Activated T-helper 1 cell treated with anti-CD3 and anti-CD28 coated beads, Interleukin-12 subunit alpha, Interleukin-12 subunit beta, Interleukin-2, Interleukin-4 antibody, amounts not matched to agents 30 ng/mL and 10 ng/mL and 1 ng/mL, durations not matched to agents 14 hours and 24 hours and 36 hours (primary cell): ENCODE measurements around the gene TRABD2B. TPM values are rescaled to one million over a fixed set of nuclear protein-coding genes. Genes with fewer than 3 reads are reported as not detected.

Source experiments
- DNase-seq: peaks from one replicate; pipeline ENCODE4 v3.0.0; 2021; ENCODE audit warnings: low spot score
- H3K27ac Mint-ChIP-seq: one replicate; pipeline ENCODE4 v1.8.0; 2021; ENCODE audit warnings: mild to moderate bottlenecking, mixed read lengths
- H3K27me3 Mint-ChIP-seq: one replicate; pipeline ENCODE4 v1.8.0; 2022; ENCODE audit warnings: mild to moderate bottlenecking, moderate library complexity, mixed read lengths; ENCODE audit not compliant: insufficient read depth
- H3K36me3 Mint-ChIP-seq: one replicate; pipeline ENCODE4 v1.8.0; 2021; ENCODE audit warnings: low read depth, mixed read lengths
- H3K4me1 Mint-ChIP-seq: one replicate; pipeline ENCODE4 v1.8.0; 2021; ENCODE audit warnings: low read depth, mixed read lengths
- H3K4me3 Mint-ChIP-seq: one replicate; pipeline ENCODE4 v1.8.0; 2021; ENCODE audit warnings: mild to moderate bottlenecking, moderate library complexity, mixed read lengths
- H3K9me3 Mint-ChIP-seq: one replicate; pipeline ENCODE4 v1.8.0; 2021; ENCODE audit warnings: mixed read lengths
- intact Hi-C: fragments of 100-400 bp; cut with micrococcal nuclease; formaldehyde crosslinking; loops from one replicate; pipeline ENCODE4 v1.15.1; 2024
- total RNA-seq: library from RNA; stranded (reverse); gene quantifications from 2 replicates; pipeline ENCODE4 v1.2.3, GENCODE V29; 2022

The TRABD2B gene
- total RNA-seq, 1 donor from 2014 or later: not detected

- Mint-ChIP-seq H3K27me3 (no peaks in the 10 kb centered on the region), H3K9me3 (no peaks in the 10 kb centered on the region), H3K36me3 (no peaks in the 10 kb centered on the region), H3K27ac (no peak overlapping the region), H3K4me3 (no peak overlapping the region), H3K4me1 (no peaks in the 10 kb centered on the region)
- intact Hi-C loops: no loop called here
- DNase-seq: no peak
Observed at GRCh38 chr1:47824716-47825115, 172.5 kb downstream of the TRABD2B start.

DNA sequence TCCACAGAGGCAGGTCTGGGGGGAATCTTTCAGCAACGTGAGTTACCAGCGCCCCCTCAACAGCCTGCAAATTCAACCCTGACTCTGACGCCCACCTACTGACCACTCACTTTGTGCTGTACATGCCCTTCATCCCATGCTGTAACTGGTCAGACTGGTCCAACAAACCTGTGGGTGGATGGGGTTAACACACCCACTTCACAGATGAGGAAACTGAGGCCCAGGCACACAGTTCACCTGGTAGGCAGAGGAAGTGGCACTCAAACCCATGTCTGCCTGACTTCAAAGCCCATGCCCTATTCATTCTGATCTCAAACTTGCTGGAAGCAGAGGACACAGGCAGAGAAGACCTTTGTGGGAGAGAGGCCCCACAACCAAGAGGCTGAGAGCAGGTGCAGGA, 172.9 kb downstream of the TRABD2B start:
- Mint-ChIP-seq H3K4me1 (no peaks in the 10 kb centered on the region), H3K27ac (no peak overlapping the region), H3K9me3 (no peaks in the 10 kb centered on the region), H3K27me3 (no peaks in the 10 kb centered on the region), H3K4me3 (no peak overlapping the region), H3K36me3 (no peaks in the 10 kb centered on the region)
- DNase-seq: no peak
- intact Hi-C loops: no loop called here

DNA sequence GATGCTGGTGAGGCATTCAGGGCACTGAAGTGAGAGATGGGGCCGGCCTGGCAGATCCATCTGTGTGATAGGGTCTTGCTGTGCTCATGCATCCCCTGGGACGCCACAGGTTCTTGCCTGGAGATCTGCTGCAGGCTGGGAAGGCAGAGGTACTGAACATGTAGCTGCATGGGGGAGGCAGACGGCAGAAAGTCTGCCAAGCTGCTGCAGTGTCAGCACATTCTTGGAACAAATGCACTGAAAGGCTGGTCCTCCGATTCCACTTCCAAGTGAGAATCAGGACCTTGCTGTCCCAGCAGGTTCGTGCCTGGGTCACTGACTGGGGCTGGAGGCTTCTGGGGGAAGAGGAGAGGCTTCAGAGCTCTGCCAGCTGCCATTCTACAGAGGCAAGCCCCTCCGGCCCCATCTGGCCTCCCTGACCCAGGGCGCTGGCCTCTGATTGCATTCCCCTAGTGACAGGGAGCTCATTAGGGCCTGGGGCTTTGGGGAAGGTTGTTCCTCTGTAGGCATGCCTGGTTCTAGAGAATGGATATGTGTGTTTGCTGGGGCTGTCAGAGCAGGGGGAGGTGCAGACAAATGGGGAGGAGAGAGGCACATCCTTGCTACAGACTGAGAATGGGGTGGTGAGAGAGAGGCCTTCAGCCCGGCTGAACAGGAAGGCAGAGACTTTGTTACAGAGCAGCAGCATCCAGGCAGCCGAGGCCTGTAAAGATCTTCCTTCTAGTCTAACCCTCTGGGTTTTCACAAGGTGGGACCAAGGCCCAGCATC, 174.0 kb downstream of the TRABD2B start:
- Mint-ChIP-seq H3K36me3 (no peaks in the 10 kb centered on the region), H3K27me3 (no peaks in the 10 kb centered on the region), H3K4me1 (no peaks in the 10 kb centered on the region), H3K27ac (no peak overlapping the region), H3K4me3 (no peak overlapping the region), H3K9me3 (no peaks in the 10 kb centered on the region)
- no peak for DNase-seq
- intact Hi-C loops: no loop called here

DNA sequence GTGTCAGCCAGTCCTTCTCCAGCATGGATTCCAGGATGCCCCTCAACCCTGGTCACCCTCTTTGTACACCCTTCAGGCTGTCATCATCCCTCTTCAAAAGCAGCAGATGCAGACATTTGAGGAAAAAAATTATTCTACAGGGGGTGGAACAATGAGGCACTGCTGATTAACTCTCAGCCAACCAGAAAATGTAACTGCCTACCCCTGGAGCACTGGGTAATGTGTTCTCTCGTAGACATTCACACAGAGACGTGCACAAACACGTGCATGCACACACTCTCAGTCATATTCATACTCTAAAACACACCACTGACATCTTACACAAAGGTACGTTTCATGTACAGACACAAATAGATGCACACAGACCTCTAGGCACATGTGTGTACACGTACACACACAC, 175.4 kb downstream of the TRABD2B start:
- no peak overlapping the region for H3K4me3 Mint-ChIP-seq
- no peaks in the 10 kb centered on the region for H3K27me3 Mint-ChIP-seq
- intact Hi-C loops: no loop called here
- H3K27ac Mint-ChIP-seq: no peak overlapping the region
- H3K4me1 Mint-ChIP-seq: no peaks in the 10 kb centered on the region
- H3K9me3 Mint-ChIP-seq: no peaks in the 10 kb centered on the region
- no peak for DNase-seq
- no peaks in the 10 kb centered on the region for H3K36me3 Mint-ChIP-seq

GRCh38 chr1:47819574-47819888, 177.7 kb downstream of the TRABD2B start:
- Mint-ChIP-seq H3K36me3 (no peaks in the 10 kb centered on the region), H3K4me1 (no peaks in the 10 kb centered on the region), H3K9me3 (no peaks in the 10 kb centered on the region), H3K27ac (no peak overlapping the region), H3K27me3 (peaks cover 4% of the 10 kb centered on the region), H3K4me3 (no peak overlapping the region)
- no peak for DNase-seq
- intact Hi-C loops: no loop called here

GRCh38 chr1:47818682-47819573, 178.3 kb downstream of the TRABD2B start:
- no peaks in the 10 kb centered on the region for H3K4me1 Mint-ChIP-seq
- no peaks in the 10 kb centered on the region for H3K36me3 Mint-ChIP-seq
- no peak for DNase-seq
- H3K9me3 Mint-ChIP-seq: no peaks in the 10 kb centered on the region
- peaks cover 6% of the 10 kb centered on the region for H3K27me3 Mint-ChIP-seq
- no peak overlapping the region for H3K4me3 Mint-ChIP-seq
- no peak overlapping the region for H3K27ac Mint-ChIP-seq
- intact Hi-C loops: no loop called here

- H3K4me3 Mint-ChIP-seq: no peak overlapping the region
- no peak overlapping the region for H3K27ac Mint-ChIP-seq
- peaks cover 6% of the 10 kb centered on the region for H3K27me3 Mint-ChIP-seq
- H3K4me1 Mint-ChIP-seq: no peaks in the 10 kb centered on the region
- intact Hi-C loops: no loop called here
- H3K36me3 Mint-ChIP-seq: no peaks in the 10 kb centered on the region
- DNase-seq: no peak
- H3K9me3 Mint-ChIP-seq: no peaks in the 10 kb centered on the region
Observed at GRCh38 chr1:47817861-47818260, 179.3 kb downstream of the TRABD2B start.

- H3K9me3 Mint-ChIP-seq: no peaks in the 10 kb centered on the region
- no peak for DNase-seq
- no peak overlapping the region for H3K27ac Mint-ChIP-seq
- no peak overlapping the region for H3K4me3 Mint-ChIP-seq
- peaks cover 6% of the 10 kb centered on the region for H3K27me3 Mint-ChIP-seq
- no peaks in the 10 kb centered on the region for H3K36me3 Mint-ChIP-seq
- H3K4me1 Mint-ChIP-seq: no peaks in the 10 kb centered on the region
- intact Hi-C loops: no loop called here
Observed at GRCh38 chr1:47816325-47817071, 180.7 kb downstream of the TRABD2B start.

GRCh38 chr1:47814612-47815395, 182.4 kb downstream of the TRABD2B start:
- Mint-ChIP-seq H3K4me3 (no peak overlapping the region), H3K4me1 (no peaks in the 10 kb centered on the region), H3K27ac (no peak overlapping the region), H3K36me3 (no peaks in the 10 kb centered on the region), H3K9me3 (no peaks in the 10 kb centered on the region), H3K27me3 (peaks cover 6% of the 10 kb centered on the region)
- intact Hi-C loops: no loop called here
- no peak for DNase-seq

DNA sequence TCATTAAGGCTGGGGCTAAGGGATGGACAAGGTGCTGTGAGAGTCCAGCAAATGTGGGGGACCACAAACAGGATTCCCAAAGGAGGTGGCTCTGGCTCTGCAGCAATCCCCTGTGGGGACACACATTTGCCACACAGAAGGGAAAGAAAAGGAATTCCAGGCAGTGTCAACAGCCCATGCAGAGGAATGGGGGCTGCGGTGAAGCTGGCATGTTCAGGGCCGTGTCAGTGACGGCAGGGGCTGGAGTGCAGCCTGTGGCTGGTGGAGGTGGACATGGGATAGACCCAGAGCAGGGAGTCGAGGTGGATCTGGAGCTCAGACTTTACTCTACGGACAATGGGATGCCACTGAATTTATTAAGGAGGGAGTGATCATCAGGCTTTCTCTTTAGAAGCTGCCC, 183.2 kb downstream of the TRABD2B start:
- DNase-seq: no peak

GRCh38 chr1:47812904-47813514, 184.2 kb downstream of the TRABD2B start:
- intact Hi-C loops: no loop called here
- no peaks in the 10 kb centered on the region for H3K9me3 Mint-ChIP-seq
- no peak overlapping the region for H3K4me3 Mint-ChIP-seq
- no peaks in the 10 kb centered on the region for H3K4me1 Mint-ChIP-seq
- peaks cover 6% of the 10 kb centered on the region for H3K27me3 Mint-ChIP-seq
- H3K27ac Mint-ChIP-seq: no peak overlapping the region
- DNase-seq: no peak
- H3K36me3 Mint-ChIP-seq: no peaks in the 10 kb centered on the region

More for the DNA sequence above, 183.2 kb downstream of the TRABD2B start:
- peaks cover 6% of the 10 kb centered on the region for H3K27me3 Mint-ChIP-seq
- intact Hi-C loops: no loop called here
- no peaks in the 10 kb centered on the region for H3K4me1 Mint-ChIP-seq
- no peak overlapping the region for H3K27ac Mint-ChIP-seq
- no peak overlapping the region for H3K4me3 Mint-ChIP-seq
- H3K36me3 Mint-ChIP-seq: no peaks in the 10 kb centered on the region
- no peaks in the 10 kb centered on the region for H3K9me3 Mint-ChIP-seq

GRCh38 chr1:47810964-47811682, 186.1 kb downstream of the TRABD2B start:
- no peak for DNase-seq
- Mint-ChIP-seq H3K27ac (no peak overlapping the region), H3K4me3 (no peak overlapping the region), H3K9me3 (no peaks in the 10 kb centered on the region), H3K36me3 (no peaks in the 10 kb centered on the region), H3K4me1 (no peaks in the 10 kb centered on the region), H3K27me3 (peaks cover 2% of the 10 kb centered on the region)
- intact Hi-C loops: no loop called here
